Measurements from ENCODE around the gene IPO8.
"Not testable (repeated sequence)": the region's sequence is repeated elsewhere in the genome, so short reads cannot be mapped to it uniquely, and the experiment has no call there.

Gene IPO8

GRCh38 chr12:30603129-30603528 lies 92.5 kb downstream of the IPO8 start:
- DNase-seq: no peak

- DNase-seq: no peak
These were observed 93.0 kb downstream of the IPO8 start for GRCh38 chr12:30602678-30603077.

GRCh38 chr12:30599608-30600007 lies 96.1 kb downstream of the IPO8 start:
- DNase-seq: no peak

GRCh38 chr12:30598889-30599288 lies 96.8 kb downstream of the IPO8 start:
- no peak for DNase-seq

- DNase-seq: no peak
These were observed 99.9 kb downstream of the IPO8 start for GRCh38 chr12:30595742-30596141.

- DNase-seq: no peak
These were observed 101.2 kb downstream of the IPO8 start for GRCh38 chr12:30594509-30594908.

- not testable (repeated sequence) for DNase-seq
These were observed 107.1 kb downstream of the IPO8 start for GRCh38 chr12:30588572-30588971.

- no peak for DNase-seq
These were observed 107.9 kb downstream of the IPO8 start for GRCh38 chr12:30587782-30588181.

- no peak for DNase-seq
These were observed 109.8 kb downstream of the IPO8 start for GRCh38 chr12:30585877-30586276.

- no peak for DNase-seq
These were observed 112.7 kb downstream of the IPO8 start for GRCh38 chr12:30582943-30583342.

- DNase-seq: no peak
These were observed 115.3 kb downstream of the IPO8 start for GRCh38 chr12:30580344-30580743.
